B cell (primary cell): ENCODE data around the gene PIWIL1. TPM values are rescaled to one million over a fixed set of nuclear protein-coding genes. Genes with fewer than 3 reads are reported as not detected.

Experiments
- ATAC-seq: fragments of 200-7000 bp; cut with Tn5 transposase; one replicate; pipeline ENCODE4 v1.10.0; 2021; ENCODE audit warnings: low read depth, mild to moderate bottlenecking, moderate number of reproducible peaks, moderate library complexity
- CTCF ChIA-PET: fragments of 350-600 bp; sonication (Branson Sonifier 250); formaldehyde crosslinking; loops from one replicate; lab custom pipeline; 2021; ENCODE audit warnings: antibody characterized with exemption, inconsistent platforms; lab: Charles Lee
- POLR2A ChIA-PET: fragments of 350-600 bp; sonication (Branson Sonifier 250); formaldehyde crosslinking; loops from one replicate; lab custom pipeline; 2021; ENCODE audit warnings: antibody characterized with exemption; lab: Charles Lee
- DNase-seq: peaks from one replicate; pipeline ENCODE4 v3.0.0; 2013
- H2AFZ ChIP-seq: 2 replicates; pipeline ENCODE4 v1.6.1; 2012; ENCODE audit warnings: mild to moderate bottlenecking, low read depth, low read length; ENCODE audit not compliant: insufficient read depth, poor library complexity, severe bottlenecking
- H3K27ac ChIP-seq, 2 donors: 1 replicate in 1 of 2; 2 replicates in 1 of 2; pipeline ENCODE4 v1.5.1; 2012 to 2013; ENCODE audit warnings: low read length in 2 of 2, mild to moderate bottlenecking in 2 of 2, moderate library complexity in 1 of 2
- H3K27me3 ChIP-seq, 4 experiments: fragments of 200-600 bp in 1 of 4; sonication (generic) in 1 of 4; replicated peaks in 1 of 4; 1 replicate in 2 of 4; 2 replicates in 2 of 4; pipeline versions ENCODE4 v1.6.1 to v1.7.0; 2013 to 2016; ENCODE audit warnings: low read length in 3 of 4, mild to moderate bottlenecking in 2 of 4, mixed read lengths in 1 of 4, moderate library complexity in 1 of 4; ENCODE audit not compliant: insufficient read depth in 4 of 4, control insufficient read depth in 3 of 4; ENCODE audit errors: control extremely low read depth in 1 of 4
- H3K36me3 ChIP-seq, 2 experiments: replicated peaks in 1 of 2; 1 replicate in 1 of 2; 2 replicates in 1 of 2; pipeline versions ENCODE4 v1.6.1 to v1.7.1; 2013; ENCODE audit warnings: low read length in 1 of 2; ENCODE audit not compliant: insufficient read depth in 2 of 2, control insufficient read depth in 1 of 2; ENCODE audit errors: control extremely low read depth in 1 of 2, extremely low read depth in 1 of 2
- H3K4me1 ChIP-seq, 2 donors: fragments of 200-600 bp in 1 of 2; sonication (generic) in 1 of 2; 1 replicate in 1 of 2; 2 replicates in 1 of 2; pipeline versions ENCODE4 v1.5.1 to v1.6.1; 2013 to 2017; ENCODE audit warnings: low read length in 2 of 2; ENCODE audit not compliant: control insufficient read depth in 2 of 2, insufficient read depth in 2 of 2
- H3K4me2 ChIP-seq: replicated peaks from 2 replicates; pipeline ENCODE3; 2012; ENCODE audit warnings: mild to moderate bottlenecking, low read depth, low read length; ENCODE audit not compliant: poor library complexity, severe bottlenecking
- H3K4me3 ChIP-seq, 5 experiments: fragments of 200-600 bp in 1 of 5; sonication (generic) in 1 of 5; 1 replicate in 3 of 5; 2 replicates in 2 of 5; pipeline versions ENCODE4 v1.5.1 to v1.7.0; 2011 to 2016; ENCODE audit warnings: low read length in 4 of 5, mild to moderate bottlenecking in 4 of 5, low read depth in 2 of 5, control low read depth in 1 of 5, moderate library complexity in 1 of 5; ENCODE audit not compliant: insufficient read depth in 1 of 5; ENCODE audit errors: control extremely low read depth in 1 of 5, extremely low read depth in 1 of 5
- H3K79me2 ChIP-seq: fragments of 200-600 bp; sonication (generic); one replicate; pipeline ENCODE4 v1.6.0; 2016; ENCODE audit warnings: low read length; ENCODE audit not compliant: control insufficient read depth, insufficient read depth
- H3K9ac ChIP-seq: fragments of 200-600 bp; sonication (generic); 2 replicates; pipeline ENCODE4 v1.6.1; 2017; ENCODE audit warnings: mild to moderate bottlenecking, low read length, moderate library complexity
- H3K9me3 ChIP-seq, 3 donors: one replicate each; pipeline versions ENCODE4 v1.6.1 to v1.7.1; 2013; ENCODE audit warnings: low read length in 2 of 3; ENCODE audit not compliant: control insufficient read depth in 2 of 3, insufficient read depth in 1 of 3; ENCODE audit errors: control extremely low read depth in 1 of 3
- H4K20me1 ChIP-seq: 2 replicates; pipeline ENCODE4 v1.6.0; 2012; ENCODE audit warnings: mild to moderate bottlenecking, low read length; ENCODE audit not compliant: insufficient read depth, control insufficient read depth, poor library complexity, severe bottlenecking
- H3K27ac Mint-ChIP-seq: one replicate; pipeline ENCODE4 v1.8.0; 2021; ENCODE audit warnings: mixed read lengths
- H3K27me3 Mint-ChIP-seq: one replicate; pipeline ENCODE4 v1.8.0; 2021; ENCODE audit warnings: mixed read lengths
- H3K4me1 Mint-ChIP-seq: one replicate; pipeline ENCODE4 v1.8.0; 2021; ENCODE audit warnings: mixed read lengths
- H3K4me3 Mint-ChIP-seq: one replicate; pipeline ENCODE4 v1.8.0; 2021; ENCODE audit warnings: mixed read lengths
- H3K9me3 Mint-ChIP-seq: one replicate; pipeline ENCODE4 v1.8.0; 2022; ENCODE audit warnings: mixed read lengths; ENCODE audit not compliant: insufficient read depth
- EZH2 ChIP-seq: IDR thresholded peaks from 2 replicates; pipeline ENCODE4 v1.6.1; 2012; ENCODE audit warnings: borderline replicate concordance, low read depth, mild to moderate bottlenecking, moderate library complexity, low read length; ENCODE audit not compliant: insufficient read depth, poor library complexity, severe bottlenecking
- WGBS: methylation state at CpG from one replicate; pipeline ENCODE4 v1.1.5; 2013; ENCODE audit warnings: missing lambda C conversion rate; ENCODE audit not compliant: insufficient coverage; 5-methylcytosine and 5-hydroxymethylcytosine counted together
- intact Hi-C: fragments of 100-400 bp; cut with micrococcal nuclease; formaldehyde crosslinking; loops from one replicate; pipeline ENCODE4 v1.10.0; 2022
- polyA plus RNA-seq: library from polyadenylated mRNA; depleted of rRNA; stranded (reverse); fragments of >200 nt; gene quantifications from 2 replicates; pipeline ENCODE4 v1.2.3, GENCODE V29; 2012
- total RNA-seq, 2 donors: library from RNA; stranded (reverse); fragments of 120-200 nt in 1 of 2; gene quantifications; 1 replicate in 1 of 2; 2 replicates in 1 of 2; pipeline versions ENCODE4 v1.2.3 to v1.2.4, GENCODE V29; 2013 to 2022
- TF ChIP-seq, protein P1 (sequence below): fragments of 200-600 bp; IDR thresholded peaks from one replicate; pipeline ENCODE4 v1.8.0; 2022; ENCODE audit warnings: antibody characterized with exemption, mild to moderate bottlenecking

PIWIL1 gene
- total and polyA plus RNA-seq, 2 donors (not counting 1 experiment from before 2014, with no cell fraction given) = not detected

DNA sequence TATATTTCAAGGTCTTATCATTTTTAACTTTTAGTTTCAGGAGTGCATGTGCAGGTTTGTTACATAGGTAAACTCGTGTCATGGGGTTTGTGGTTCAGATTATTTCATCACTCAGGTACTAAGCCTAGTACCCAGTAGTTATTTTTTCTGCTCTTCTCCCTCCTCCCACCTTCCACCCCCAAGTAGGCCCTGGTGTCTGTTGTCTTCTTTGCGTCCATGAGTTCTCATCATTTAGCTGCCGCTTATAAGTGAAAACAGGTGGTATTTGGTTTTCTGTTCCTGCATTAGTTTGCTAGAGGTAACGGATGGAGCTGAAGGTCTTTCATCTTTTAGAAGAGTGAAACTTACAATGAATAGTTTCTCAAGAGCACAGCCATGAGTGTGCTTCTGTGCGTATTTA is 24.4 kb downstream of the PIWIL1 start:
- 100% methylated on average over 1 of the region's 5 CpGs for WGBS

DNA sequence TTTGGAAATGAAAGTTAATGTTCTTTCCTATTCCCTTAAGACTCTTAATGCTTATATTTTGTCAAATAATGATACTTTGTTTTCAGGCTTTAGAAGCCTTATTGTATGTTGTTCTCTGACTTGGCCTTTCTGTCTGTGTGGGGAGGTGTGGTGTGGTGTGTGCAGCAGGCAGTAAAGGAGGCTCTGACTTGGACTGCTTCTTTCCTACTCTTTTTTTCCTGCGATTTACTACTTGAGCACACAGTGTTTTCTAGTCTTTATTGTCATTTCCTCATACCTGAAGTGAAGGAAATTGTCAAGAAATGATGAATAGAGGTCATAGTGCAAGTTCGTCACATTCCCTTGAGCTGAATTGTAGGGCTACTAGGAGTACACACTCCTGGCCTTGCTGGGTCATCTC is 26.9 kb downstream of the PIWIL1 start:
- Histone ChIP-seq H3K36me3 (no peaks in the 10 kb centered on the region), H3K4me1 (no peaks in the 10 kb centered on the region), H3K79me2 (no peaks in the 10 kb centered on the region), H2AFZ (no peak overlapping the region), H3K27me3 (no peaks in the 10 kb centered on the region), H3K4me3 (no peak overlapping the region), H3K27ac (no peak overlapping the region), H3K9ac (no peak overlapping the region), H3K4me2 (no peak overlapping the region), H3K9me3 (peaks cover 0 to 4% (median 0%) of the 10 kb centered on the region in 3 donors), H4K20me1 (no peaks in the 10 kb centered on the region)
- no peak overlapping the region for H3K27ac Mint-ChIP-seq
- DNase-seq (no peak), ATAC-seq (no peak)
- no peaks in the 10 kb centered on the region for H3K9me3 Mint-ChIP-seq
- H3K4me1 Mint-ChIP-seq = no peaks in the 10 kb centered on the region
- WGBS = 100% methylated on average over 1 of the region's 2 CpGs
- POLR2A ChIA-PET = no interaction called here
- no peak for TF ChIP-seq EZH2
- TF ChIP-seq, protein P1, sequence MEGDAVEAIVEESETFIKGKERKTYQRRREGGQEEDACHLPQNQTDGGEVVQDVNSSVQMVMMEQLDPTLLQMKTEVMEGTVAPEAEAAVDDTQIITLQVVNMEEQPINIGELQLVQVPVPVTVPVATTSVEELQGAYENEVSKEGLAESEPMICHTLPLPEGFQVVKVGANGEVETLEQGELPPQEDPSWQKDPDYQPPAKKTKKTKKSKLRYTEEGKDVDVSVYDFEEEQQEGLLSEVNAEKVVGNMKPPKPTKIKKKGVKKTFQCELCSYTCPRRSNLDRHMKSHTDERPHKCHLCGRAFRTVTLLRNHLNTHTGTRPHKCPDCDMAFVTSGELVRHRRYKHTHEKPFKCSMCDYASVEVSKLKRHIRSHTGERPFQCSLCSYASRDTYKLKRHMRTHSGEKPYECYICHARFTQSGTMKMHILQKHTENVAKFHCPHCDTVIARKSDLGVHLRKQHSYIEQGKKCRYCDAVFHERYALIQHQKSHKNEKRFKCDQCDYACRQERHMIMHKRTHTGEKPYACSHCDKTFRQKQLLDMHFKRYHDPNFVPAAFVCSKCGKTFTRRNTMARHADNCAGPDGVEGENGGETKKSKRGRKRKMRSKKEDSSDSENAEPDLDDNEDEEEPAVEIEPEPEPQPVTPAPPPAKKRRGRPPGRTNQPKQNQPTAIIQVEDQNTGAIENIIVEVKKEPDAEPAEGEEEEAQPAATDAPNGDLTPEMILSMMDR = no peak
- peaks cover 6% of the 10 kb centered on the region for H3K27me3 Mint-ChIP-seq
- CTCF ChIA-PET = no interaction called here
- intact Hi-C loops = no loop called here
- no peak overlapping the region for H3K4me3 Mint-ChIP-seq

More for the DNA sequence above, 24.4 kb downstream of the PIWIL1 start:
- no peak overlapping the region for H3K27ac ChIP-seq
- intact Hi-C loops = no loop called here
- POLR2A ChIA-PET = no interaction called here
- H2AFZ ChIP-seq = no peak overlapping the region
- Mint-ChIP-seq H3K27ac (no peak overlapping the region), H3K27me3 (peaks cover 10% of the 10 kb centered on the region), H3K9me3 (no peaks in the 10 kb centered on the region), H3K4me1 (no peaks in the 10 kb centered on the region), H3K4me3 (no peak overlapping the region)
- H3K4me1 ChIP-seq = no peaks in the 10 kb centered on the region
- CTCF ChIA-PET = no interaction called here
- no peak overlapping the region for H3K9ac ChIP-seq
- H3K4me2 ChIP-seq = no peak overlapping the region
- DNase-seq (no peak), ATAC-seq (no peak)
- no peak overlapping the region for H3K4me3 ChIP-seq
- no peaks in the 10 kb centered on the region for H3K27me3 ChIP-seq
- no peaks in the 10 kb centered on the region for H4K20me1 ChIP-seq
- no peaks in the 10 kb centered on the region for H3K79me2 ChIP-seq
- H3K36me3 ChIP-seq = no peaks in the 10 kb centered on the region
- TF ChIP-seq, protein P1 = no peak
- no peak for TF ChIP-seq EZH2
- H3K9me3 ChIP-seq = no peaks in the 10 kb centered on the region
